Thyroid gland (tissue), 4 donors: ENCODE data around the gene ERVW-1. TPM values are rescaled to one million over a fixed set of nuclear protein-coding genes. Genes with fewer than 3 reads are reported as not detected.
A peak's percentile ranks its signal among the peaks of the same experiment; 100 is the strongest.

ENCODE experiments used
- DNase-seq, 2 donors: peaks; one replicate each; pipeline ENCODE4 v3.0.0-alpha.2; 2019
- H3K27ac ChIP-seq, 3 donors: fragments of 200-600 bp; sonication (generic); 1 replicate in 2 of 3; 2 replicates in 1 of 3; pipeline ENCODE4 v1.5.1; 2016 to 2019; ENCODE audit warnings: mild to moderate bottlenecking in 1 of 3, moderate library complexity in 1 of 3
- H3K27me3 ChIP-seq: fragments of 200-600 bp; sonication (generic); one replicate; pipeline ENCODE4 v1.5.1; 2019
- H3K36me3 ChIP-seq, 2 donors: fragments of 200-600 bp; sonication (generic); one replicate each; pipeline ENCODE4 v1.5.1; 2016 to 2019
- H3K4me1 ChIP-seq, 2 donors: fragments of 200-600 bp; sonication (generic); one replicate each; pipeline ENCODE4 v1.5.1; 2017 to 2019
- H3K4me3 ChIP-seq, 3 donors: fragments of 200-600 bp; sonication (generic); replicated peaks in 1 of 3; 1 replicate in 2 of 3; 2 replicates in 1 of 3; pipeline ENCODE4 v1.5.1; 2016; ENCODE audit warnings: mild to moderate bottlenecking in 1 of 3
- H3K9me3 ChIP-seq: fragments of 200-600 bp; sonication (generic); one replicate; pipeline ENCODE4 v1.5.1; 2017
- CTCF ChIP-seq, 6 experiments: fragments of 200-600 bp in 3 of 6; fragments of 450-650 bp in 3 of 6; sonication (generic) in 3 of 6; IDR thresholded peaks; one replicate each; pipeline ENCODE4 v1.5.1; 2016 to 2019; ENCODE audit warnings: antibody characterized with exemption in 6 of 6, mild to moderate bottlenecking in 2 of 6, inconsistent platforms in 1 of 6, moderate library complexity in 1 of 6
- POLR2A ChIP-seq, 2 donors: fragments of 450-650 bp; IDR thresholded peaks; one replicate each; pipeline ENCODE4 v1.6.1; 2017; ENCODE audit warnings: antibody characterized with exemption in 2 of 2, mild to moderate bottlenecking in 2 of 2, moderate library complexity in 1 of 2
- WGBS, 2 donors: methylation state at CpG; one replicate each; pipeline ENCODE4 v1.1.5; 2017; 5-methylcytosine and 5-hydroxymethylcytosine counted together
- intact Hi-C: fragments of 100-400 bp; cut with DNase I; formaldehyde crosslinking; loops from one replicate; pipeline ENCODE4 v1.15.1; 2023
- total RNA-seq, 4 donors: library from RNA; depleted of rRNA; stranded (reverse); fragments of >200 nt; gene quantifications; one replicate each; pipeline ENCODE4 v1.2.3, GENCODE V29; 2016

The ERVW-1 gene
- total RNA-seq, 4 donors from 2014 or later = not detected

- Histone ChIP-seq H3K36me3 (no peaks in the 10 kb centered on the region), H3K4me3 (no peak overlapping the region), H3K9me3 (no peaks in the 10 kb centered on the region), H3K4me1 (no peaks in the 10 kb centered on the region), H3K27me3 (no peaks in the 10 kb centered on the region), H3K27ac (no peak overlapping the region)
- WGBS, 2 donors = 96 to 97% methylated on average over 8 of the region's 8 CpGs
- TF ChIP-seq CTCF (IDR thresholded peaks at IDR 0.05) (no peak), POLR2A (IDR thresholded peaks at IDR 0.05) (no peak)
- no peak for DNase-seq
- intact Hi-C loops = no loop called here
These were observed 44.7 kb downstream of the ERVW-1 start for GRCh38 chr7:92433019-92433418.

GRCh38 chr7:92432299-92432946, 45.3 kb downstream of the ERVW-1 start:
- 93% methylated on average over 3 of the region's 3 CpGs for WGBS, 2 donors
- Histone ChIP-seq H3K4me1 (no peaks in the 10 kb centered on the region), H3K36me3 (no peaks in the 10 kb centered on the region), H3K4me3 (no peak overlapping the region), H3K9me3 (no peaks in the 10 kb centered on the region), H3K27me3 (no peaks in the 10 kb centered on the region), H3K27ac (no peak overlapping the region)
- TF ChIP-seq CTCF (IDR thresholded peaks at IDR 0.05) = no peak
- TF ChIP-seq POLR2A (IDR thresholded peaks at IDR 0.05) = no peak
- DNase-seq = no peak
- intact Hi-C loops = no loop called here

- H3K9me3 ChIP-seq = no peaks in the 10 kb centered on the region
- intact Hi-C loops = no loop called here
- no peak for DNase-seq
- H3K36me3 ChIP-seq = no peaks in the 10 kb centered on the region
- H3K4me3 ChIP-seq = no peak overlapping the region
- WGBS, 2 donors = 91 to 95% methylated on average over 3 of the region's 3 CpGs
- TF ChIP-seq CTCF (IDR thresholded peaks at IDR 0.05) (no peak), POLR2A (IDR thresholded peaks at IDR 0.05) (no peak)
- H3K27ac ChIP-seq = no peak overlapping the region
- peaks cover 0 to 4% of the 10 kb centered on the region in 2 donors for H3K4me1 ChIP-seq
- no peaks in the 10 kb centered on the region for H3K27me3 ChIP-seq
These were observed 50.6 kb downstream of the ERVW-1 start for GRCh38 chr7:92427193-92427592.

- Histone ChIP-seq H3K9me3 (no peaks in the 10 kb centered on the region), H3K27me3 (no peaks in the 10 kb centered on the region), H3K27ac (no peak overlapping the region), H3K4me1 (peaks cover 12 to 19% of the 10 kb centered on the region in 2 donors), H3K36me3 (no peaks in the 10 kb centered on the region), H3K4me3 (no peak overlapping the region)
- DNase-seq = no peak
- 46 to 51% methylated on average over 19 to 20 of the region's 20 CpGs for WGBS, 2 donors
- intact Hi-C loops = no loop called here
- TF ChIP-seq CTCF (IDR thresholded peaks at IDR 0.05) (no peak), POLR2A (IDR thresholded peaks at IDR 0.05) (no peak)
These were observed 52.3 kb downstream of the ERVW-1 start for GRCh38 chr7:92425311-92425947.

GRCh38 chr7:92423710-92424131, 54.0 kb downstream of the ERVW-1 start:
- no peak for DNase-seq
- intact Hi-C loops = no loop called here
- no peaks in the 10 kb centered on the region for H3K36me3 ChIP-seq
- H3K4me3 ChIP-seq = no peak overlapping the region
- H3K27ac ChIP-seq = peak overlapping the region in 1 of 3 donors; percentile 2
- no peaks in the 10 kb centered on the region for H3K27me3 ChIP-seq
- WGBS, 2 donors = 79 to 81% methylated on average over 5 of the region's 5 CpGs
- no peaks in the 10 kb centered on the region for H3K9me3 ChIP-seq
- H3K4me1 ChIP-seq = peaks cover 12 to 19% of the 10 kb centered on the region in 2 donors
- TF ChIP-seq POLR2A (IDR thresholded peaks at IDR 0.05) = no peak
- no peak for TF ChIP-seq CTCF (IDR thresholded peaks at IDR 0.05)
